Measurements from ENCODE around the gene MMP17. TPM values are rescaled to one million over a fixed set of nuclear protein-coding genes. Genes with fewer than 3 reads are reported as not detected.

Gene MMP17
- total and polyA plus RNA-seq, 2 donors (not counting 1 experiment from before 2014, with no cell fraction given) = 14.8 to 140 TPM

DNA sequence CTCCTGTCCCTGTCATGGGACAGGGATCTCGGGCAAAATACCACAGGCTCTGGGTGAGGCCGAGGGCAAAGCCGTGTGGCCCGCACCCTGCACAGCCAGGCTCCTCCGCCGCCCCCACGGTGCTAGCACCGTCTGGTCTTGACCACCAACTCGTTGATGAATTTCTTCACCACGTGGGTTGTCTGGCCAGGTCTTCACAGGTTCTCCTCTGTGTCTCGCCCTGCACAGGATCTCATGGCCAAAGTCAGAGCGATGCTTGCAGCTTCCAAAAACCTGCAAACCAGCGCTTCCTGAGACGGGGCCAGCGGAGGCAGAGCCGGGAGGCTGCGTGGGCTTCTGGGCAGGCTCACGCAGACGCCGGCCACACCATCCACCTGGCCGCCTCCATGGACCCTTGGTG is 29.0 kb upstream of the MMP17 start:
- WGBS (ENCODE audit: insufficient coverage) = 96% methylated on average over 17 of the region's 21 CpGs
- ChIA-PET CTCF (no interaction called here), POLR2A (no interaction called here)
- Mint-ChIP-seq H3K4me1 (peaks cover 32% of the 10 kb centered on the region), H3K27me3 (no peaks in the 10 kb centered on the region), H3K9me3 (ENCODE audit: insufficient read depth) (no peaks in the 10 kb centered on the region), H3K4me3 (no peak overlapping the region), H3K27ac (no peak overlapping the region)
- no peak overlapping the region for H3K4me3 ChIP-seq (ENCODE audit: control extremely low read depth in 1 of 5, extremely low read depth in 1 of 5, insufficient read depth in 1 of 5, low read depth in 2 of 5, low read length in 4 of 5)
- H3K4me1 ChIP-seq (ENCODE audit: control insufficient read depth in 2 of 2, insufficient read depth in 2 of 2, low read length in 2 of 2) = peaks cover 21 to 27% of the 10 kb centered on the region in 2 donors
- no peak for DNase-seq
- peaks cover 0 to 6% (median 0%) of the 10 kb centered on the region in 3 donors for H3K9me3 ChIP-seq (ENCODE audit: control extremely low read depth in 1 of 3, control insufficient read depth in 2 of 3, insufficient read depth in 1 of 3, low read length in 2 of 3)
- H3K4me2 ChIP-seq (replicated peaks; ENCODE audit: low read depth, low read length, poor library complexity, severe bottlenecking) = no peak overlapping the region
- no peaks in the 10 kb centered on the region for H3K27me3 ChIP-seq (replicated peaks in 1 of 4; ENCODE audit: control extremely low read depth in 1 of 4, control insufficient read depth in 3 of 4, insufficient read depth in 4 of 4, low read length in 3 of 4)
- intact Hi-C loops (cut with micrococcal nuclease) = no loop called here
- H3K79me2 ChIP-seq (ENCODE audit: control insufficient read depth, insufficient read depth, low read length) = no peaks in the 10 kb centered on the region
- H3K27ac ChIP-seq (ENCODE audit: low read length in 2 of 2) = no peak overlapping the region
- no peak overlapping the region for H2AFZ ChIP-seq (ENCODE audit: insufficient read depth, low read depth, low read length, poor library complexity, severe bottlenecking)
- TF ChIP-seq, protein P1, sequence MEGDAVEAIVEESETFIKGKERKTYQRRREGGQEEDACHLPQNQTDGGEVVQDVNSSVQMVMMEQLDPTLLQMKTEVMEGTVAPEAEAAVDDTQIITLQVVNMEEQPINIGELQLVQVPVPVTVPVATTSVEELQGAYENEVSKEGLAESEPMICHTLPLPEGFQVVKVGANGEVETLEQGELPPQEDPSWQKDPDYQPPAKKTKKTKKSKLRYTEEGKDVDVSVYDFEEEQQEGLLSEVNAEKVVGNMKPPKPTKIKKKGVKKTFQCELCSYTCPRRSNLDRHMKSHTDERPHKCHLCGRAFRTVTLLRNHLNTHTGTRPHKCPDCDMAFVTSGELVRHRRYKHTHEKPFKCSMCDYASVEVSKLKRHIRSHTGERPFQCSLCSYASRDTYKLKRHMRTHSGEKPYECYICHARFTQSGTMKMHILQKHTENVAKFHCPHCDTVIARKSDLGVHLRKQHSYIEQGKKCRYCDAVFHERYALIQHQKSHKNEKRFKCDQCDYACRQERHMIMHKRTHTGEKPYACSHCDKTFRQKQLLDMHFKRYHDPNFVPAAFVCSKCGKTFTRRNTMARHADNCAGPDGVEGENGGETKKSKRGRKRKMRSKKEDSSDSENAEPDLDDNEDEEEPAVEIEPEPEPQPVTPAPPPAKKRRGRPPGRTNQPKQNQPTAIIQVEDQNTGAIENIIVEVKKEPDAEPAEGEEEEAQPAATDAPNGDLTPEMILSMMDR (IDR thresholded peaks at IDR 0.05) = no peak
- TF ChIP-seq EZH2 (IDR thresholded peaks at IDR 0.05; ENCODE audit: borderline replicate concordance, insufficient read depth, low read depth, low read length, poor library complexity, severe bottlenecking) = no peak
- H4K20me1 ChIP-seq (ENCODE audit: control insufficient read depth, insufficient read depth, low read length, poor library complexity, severe bottlenecking) = no peaks in the 10 kb centered on the region
- no peak overlapping the region for H3K9ac ChIP-seq (ENCODE audit: low read length)
- H3K36me3 ChIP-seq (replicated peaks in 1 of 2; ENCODE audit: control extremely low read depth in 1 of 2, control insufficient read depth in 1 of 2, extremely low read depth in 1 of 2, insufficient read depth in 2 of 2, low read length in 1 of 2) = peaks cover 0 to 42% of the 10 kb centered on the region in 2 experiments
- no peak for ATAC-seq (ENCODE audit: low read depth)

DNA sequence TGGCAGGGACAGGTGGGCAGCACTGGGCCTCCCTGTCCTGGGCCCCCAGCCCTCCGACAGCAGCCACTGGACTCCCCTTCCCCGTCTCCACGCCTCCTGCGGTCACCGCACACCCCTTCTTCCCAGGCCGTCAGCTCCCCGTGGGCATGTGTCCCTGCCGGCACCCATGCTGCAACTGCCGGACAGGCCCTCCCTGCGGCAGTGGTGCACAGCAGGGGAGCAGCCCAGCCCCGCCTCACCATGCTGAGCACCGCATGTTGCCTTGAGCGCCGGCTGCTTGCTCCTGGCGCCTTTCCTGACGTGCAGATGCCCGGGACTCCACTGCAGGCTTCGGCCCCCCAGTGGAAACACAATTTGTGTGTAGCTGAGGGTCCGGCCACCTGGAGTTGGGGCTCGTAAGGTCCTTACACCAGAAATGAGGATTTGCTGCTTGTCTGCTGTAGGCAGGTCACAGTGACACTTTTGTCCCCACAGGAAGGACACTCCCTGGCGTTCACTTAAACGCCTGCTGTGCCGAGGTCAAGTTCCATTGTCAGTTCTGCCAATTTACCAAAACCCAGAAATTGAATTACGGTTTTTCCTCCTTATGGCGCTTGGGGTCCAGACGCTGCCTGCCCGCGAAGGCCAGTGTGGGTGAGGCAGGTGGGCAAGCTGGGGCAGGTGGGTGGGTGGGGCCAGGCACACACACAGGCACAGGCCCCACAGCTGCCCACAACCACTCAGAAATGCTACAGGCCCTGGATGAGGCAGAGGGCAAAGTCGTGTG is 28.2 kb upstream of the MMP17 start:
- ChIA-PET POLR2A (no interaction called here), CTCF (no interaction called here)
- H3K9me3 ChIP-seq (ENCODE audit: control extremely low read depth in 1 of 3, control insufficient read depth in 2 of 3, insufficient read depth in 1 of 3, low read length in 2 of 3) = peaks cover 0 to 6% (median 0%) of the 10 kb centered on the region in 3 donors
- H3K4me2 ChIP-seq (replicated peaks; ENCODE audit: low read depth, low read length, poor library complexity, severe bottlenecking) = no peak overlapping the region
- intact Hi-C loops (cut with micrococcal nuclease) = no loop called here
- no peaks in the 10 kb centered on the region for H3K27me3 Mint-ChIP-seq
- H3K79me2 ChIP-seq (ENCODE audit: control insufficient read depth, insufficient read depth, low read length) = no peaks in the 10 kb centered on the region
- no peak overlapping the region for H3K9ac ChIP-seq (ENCODE audit: low read length)
- no peak for TF ChIP-seq EZH2 (IDR thresholded peaks at IDR 0.05; ENCODE audit: borderline replicate concordance, insufficient read depth, low read depth, low read length, poor library complexity, severe bottlenecking)
- TF ChIP-seq, protein P1 (IDR thresholded peaks at IDR 0.05) = no peak
- no peak overlapping the region for H3K27ac Mint-ChIP-seq
- 98% methylated on average over 27 of the region's 29 CpGs for WGBS (ENCODE audit: insufficient coverage)
- peaks cover 30% of the 10 kb centered on the region for H3K4me1 Mint-ChIP-seq
- no peak overlapping the region for H3K4me3 Mint-ChIP-seq
- DNase-seq (no peak), ATAC-seq (ENCODE audit: low read depth) (no peak)
- H3K4me1 ChIP-seq (ENCODE audit: control insufficient read depth in 2 of 2, insufficient read depth in 2 of 2, low read length in 2 of 2) = peaks cover 21 to 34% of the 10 kb centered on the region in 2 donors
- H4K20me1 ChIP-seq (ENCODE audit: control insufficient read depth, insufficient read depth, low read length, poor library complexity, severe bottlenecking) = no peaks in the 10 kb centered on the region
- H2AFZ ChIP-seq (ENCODE audit: insufficient read depth, low read depth, low read length, poor library complexity, severe bottlenecking) = no peak overlapping the region
- no peaks in the 10 kb centered on the region for H3K27me3 ChIP-seq (replicated peaks in 1 of 4; ENCODE audit: control extremely low read depth in 1 of 4, control insufficient read depth in 3 of 4, insufficient read depth in 4 of 4, low read length in 3 of 4)
- no peaks in the 10 kb centered on the region for H3K9me3 Mint-ChIP-seq (ENCODE audit: insufficient read depth)
- no peak overlapping the region for H3K27ac ChIP-seq (ENCODE audit: low read length in 2 of 2)
- H3K36me3 ChIP-seq (replicated peaks in 1 of 2; ENCODE audit: control extremely low read depth in 1 of 2, control insufficient read depth in 1 of 2, extremely low read depth in 1 of 2, insufficient read depth in 2 of 2, low read length in 1 of 2) = peaks cover 0 to 42% of the 10 kb centered on the region in 2 experiments
- H3K4me3 ChIP-seq (ENCODE audit: control extremely low read depth in 1 of 5, extremely low read depth in 1 of 5, insufficient read depth in 1 of 5, low read depth in 2 of 5, low read length in 4 of 5) = no peak overlapping the region
